HL-60/S4 treated with retinoic acid at 250 ng/mL for 4 days and 3 days (cell line): Measurements from ENCODE around the gene AP3B1.

ENCODE experiments used
- in situ Hi-C: fragments of 300-500 bp; cut with MboI; formaldehyde crosslinking; loops from 2 replicates; pipeline ENCODE4 v1.7.0; 2022; ENCODE audit warnings: low sequenced_read_pairs

AP3B1 gene

GRCh38 chr5:78162253-78162862, 132.1 kb downstream of the AP3B1 start:
- in situ Hi-C loops: no loop called here

GRCh38 chr5:78157001-78157400, 137.5 kb downstream of the AP3B1 start:
- in situ Hi-C loops: no loop called here

GRCh38 chr5:78151594-78152271, 142.8 kb downstream of the AP3B1 start:
- in situ Hi-C loops: no loop called here

GRCh38 chr5:78137290-78137689, 157.2 kb downstream of the AP3B1 start:
- in situ Hi-C loops: no loop called here

- in situ Hi-C loops: no loop called here
Observed at GRCh38 chr5:78133423-78133822, 161.1 kb downstream of the AP3B1 start.

- in situ Hi-C loops: no loop called here
Observed at GRCh38 chr5:78132507-78132906, 162.0 kb downstream of the AP3B1 start.

- in situ Hi-C loops: no loop called here
Observed at GRCh38 chr5:78129597-78129996, 164.9 kb downstream of the AP3B1 start.

GRCh38 chr5:78127875-78128274, 166.6 kb downstream of the AP3B1 start:
- in situ Hi-C loops: no loop called here

- in situ Hi-C loops: no loop called here
Observed at GRCh38 chr5:78126536-78126935, 168.0 kb downstream of the AP3B1 start.

- in situ Hi-C loops: no loop called here
Observed at GRCh38 chr5:78116167-78116566, 178.3 kb downstream of the AP3B1 start.

GRCh38 chr5:78113689-78114264, 180.7 kb downstream of the AP3B1 start:
- in situ Hi-C loops: no loop called here

GRCh38 chr5:78112931-78113330, 181.6 kb downstream of the AP3B1 start:
- in situ Hi-C loops: no loop called here

- in situ Hi-C loops: no loop called here
Observed at GRCh38 chr5:78109891-78110324, 184.6 kb downstream of the AP3B1 start.

GRCh38 chr5:78108564-78108963, 185.9 kb downstream of the AP3B1 start:
- in situ Hi-C loops: no loop called here

GRCh38 chr5:78103232-78103918, 191.1 kb downstream of the AP3B1 start:
- in situ Hi-C loops: no loop called here

- in situ Hi-C loops: no loop called here
Observed at GRCh38 chr5:78102500-78102899, 192.0 kb downstream of the AP3B1 start.

GRCh38 chr5:78095125-78095524, 199.4 kb downstream of the AP3B1 start:
- in situ Hi-C loops: no loop called here

GRCh38 chr5:78090002-78090401, 204.5 kb downstream of the AP3B1 start:
- in situ Hi-C loops: no loop called here

- in situ Hi-C loops: no loop called here
Observed at GRCh38 chr5:78078858-78079257, 215.6 kb downstream of the AP3B1 start.

GRCh38 chr5:78077369-78078068, 217.0 kb downstream of the AP3B1 start:
- in situ Hi-C loops: no loop called here

- in situ Hi-C loops: no loop called here
Observed at GRCh38 chr5:78076351-78076750, 218.1 kb downstream of the AP3B1 start.
